Endothelial cell of umbilical vein (primary cell): ENCODE data around the gene EPHB6. TPM values are rescaled to one million over a fixed set of nuclear protein-coding genes. Genes with fewer than 3 reads are reported as not detected.

Experiments
- BruUV-seq: library from RNA; stranded (reverse); fragments of 400-500 nt; replicated peaks from 2 replicates; lab custom pipeline; 2021; lab: Mats Ljungman, UMichigan
- CTCF ChIA-PET: fragments of 300-600, 350-600 bp; sonication (Branson Sonifier 250); formaldehyde crosslinking; loops from one replicate; lab custom pipeline; 2021; ENCODE audit warnings: antibody characterized with exemption, inconsistent platforms; lab: Charles Lee
- POLR2A ChIA-PET: fragments of 300-600, 350-600 bp; sonication (Branson Sonifier 250); formaldehyde crosslinking; loops from one replicate; lab custom pipeline; 2021; ENCODE audit warnings: antibody characterized with exemption, inconsistent platforms; lab: Charles Lee
- DNase-seq: peaks from one replicate; pipeline ENCODE4 v3.0.0-alpha.2; 2011; ENCODE audit warnings: low read depth, low spot score
- FAIRE-seq: peaks from 2 replicates; lab custom pipeline; 2011; peaks lifted over from hg19 to GRCh38; lab: Jason Lieb, UNC
- H2AFZ ChIP-seq: 2 replicates; pipeline ENCODE4 v1.6.0; 2012; ENCODE audit warnings: low read depth, low read length, control low read depth, inconsistent platforms
- H3K27ac ChIP-seq: 2 replicates; pipeline ENCODE4 v1.5.1; 2011; ENCODE audit warnings: low read depth, mild to moderate bottlenecking, control low read depth, low read length, moderate library complexity; ENCODE audit not compliant: insufficient read depth
- H3K27me3 ChIP-seq, 2 experiments: 2 replicates each; pipeline versions ENCODE4 v1.6.0 to v1.6.1; 2011; ENCODE audit warnings: low read length in 2 of 2, mixed read lengths in 1 of 2; ENCODE audit not compliant: control insufficient read depth in 2 of 2, insufficient read depth in 2 of 2
- H3K36me3 ChIP-seq, 2 experiments: 2 replicates in 1 of 2; 3 replicates in 1 of 2; pipeline ENCODE4 v1.5.1; 2011; ENCODE audit warnings: low read length in 2 of 2, mild to moderate bottlenecking in 1 of 2, moderate library complexity in 1 of 2; ENCODE audit not compliant: control insufficient read depth in 2 of 2, insufficient read depth in 2 of 2; ENCODE audit errors: extremely low read depth in 1 of 2
- H3K4me1 ChIP-seq: 3 replicates; pipeline ENCODE4 v1.5.1; 2011; ENCODE audit warnings: mild to moderate bottlenecking, low read length; ENCODE audit not compliant: control insufficient read depth, insufficient read depth; ENCODE audit errors: extremely low read depth
- H3K4me2 ChIP-seq: 2 replicates; pipeline ENCODE4 v1.6.1; 2011; ENCODE audit warnings: low read length, control low read depth, mixed read lengths; ENCODE audit not compliant: insufficient read depth
- H3K4me3 ChIP-seq, 3 experiments: fragments of 200-600 bp in 1 of 3; sonication (generic), shearing (Covaris generic) in 1 of 3; replicated peaks in 1 of 3; 2 replicates each; pipeline ENCODE4 v1.5.1; 2011 to 2016; ENCODE audit warnings: control low read depth in 3 of 3, low read length in 3 of 3, mild to moderate bottlenecking in 2 of 3, inconsistent platforms in 1 of 3, low read depth in 1 of 3, moderate library complexity in 1 of 3; ENCODE audit not compliant: insufficient read depth in 1 of 3
- H3K79me2 ChIP-seq: 2 replicates; pipeline ENCODE4 v1.6.0; 2012; ENCODE audit warnings: low read length, inconsistent platforms; ENCODE audit not compliant: control insufficient read depth, insufficient read depth
- H3K9ac ChIP-seq: replicated peaks from 2 replicates; pipeline ENCODE3; 2011; ENCODE audit warnings: low read length, control low read depth; ENCODE audit not compliant: insufficient read depth; ENCODE audit errors: extremely low read depth
- H3K9me1 ChIP-seq: replicated peaks from 3 replicates; pipeline ENCODE4 v1.6.0; 2011; ENCODE audit warnings: mild to moderate bottlenecking, low read length; ENCODE audit not compliant: control insufficient read depth, insufficient read depth; ENCODE audit errors: extremely low read depth
- H3K9me3 ChIP-seq: replicated peaks from 2 replicates; pipeline ENCODE4 v1.5.1; 2012; ENCODE audit warnings: low read length, inconsistent platforms; ENCODE audit not compliant: control insufficient read depth, insufficient read depth
- H4K20me1 ChIP-seq: replicated peaks from 2 replicates; pipeline ENCODE3; 2011; ENCODE audit warnings: mild to moderate bottlenecking, low read length; ENCODE audit not compliant: control insufficient read depth, insufficient read depth; ENCODE audit errors: extremely low read depth
- CTCF ChIP-seq, 2 donors: IDR thresholded peaks; 1 replicate in 1 of 2; 2 replicates in 1 of 2; pipeline ENCODE4 v1.5.1; 2011; ENCODE audit warnings: low read length in 2 of 2, mild to moderate bottlenecking in 2 of 2, moderate library complexity in 2 of 2, control low read depth in 1 of 2, inconsistent platforms in 1 of 2, low read depth in 1 of 2; ENCODE audit not compliant: insufficient read depth in 1 of 2; ENCODE audit errors: extremely low read depth in 1 of 2
- EZH2 ChIP-seq: IDR thresholded peaks from 2 replicates; pipeline ENCODE4 v1.6.1; 2012; ENCODE audit warnings: borderline replicate concordance, low read depth, mild to moderate bottlenecking, moderate library complexity, low read length, inconsistent platforms; ENCODE audit not compliant: severe bottlenecking
- FOS ChIP-seq: IDR thresholded peaks from 2 replicates; pipeline ENCODE4 v1.6.1; 2011; ENCODE audit warnings: mild to moderate bottlenecking, low read length, moderate library complexity, borderline replicate concordance; ENCODE audit not compliant: insufficient read depth
- GATA2 ChIP-seq: IDR thresholded peaks from 2 replicates; pipeline ENCODE4 v1.7.0; 2011; ENCODE audit warnings: low read depth, mild to moderate bottlenecking, moderate library complexity, mixed read lengths, low read length; ENCODE audit not compliant: insufficient read length, insufficient read depth
- JUN ChIP-seq: IDR thresholded peaks from 2 replicates; pipeline ENCODE4 v1.6.1; 2011; ENCODE audit warnings: borderline replicate concordance, low read depth; ENCODE audit not compliant: insufficient read length, insufficient read depth
- POLR2A ChIP-seq: IDR thresholded peaks from 2 replicates; pipeline ENCODE4 v1.6.1; 2012; ENCODE audit warnings: low read depth, mild to moderate bottlenecking, control low read depth, low read length
- POLR2AphosphoS5 ChIP-seq: IDR thresholded peaks from 2 replicates; pipeline ENCODE4 v1.6.1; 2012; ENCODE audit warnings: low read depth, mild to moderate bottlenecking, control low read depth, low read length, moderate library complexity; ENCODE audit not compliant: insufficient read depth
- dilution Hi-C: fragments of 300-500 bp; cut with MboI; formaldehyde crosslinking; loops from one replicate; pipeline ENCODE4 v1.15.0; 2019; ENCODE audit warnings: low sequenced_read_pairs; ENCODE audit not compliant: extremely low pct_ligation_motif_present
- intact Hi-C: fragments of 100-400 bp; cut with micrococcal nuclease; formaldehyde crosslinking; loops from one replicate; pipeline ENCODE4 v1.10.0; 2022
- polyA plus RNA-seq, 4 experiments: library from polyadenylated mRNA; depleted of rRNA in 3 of 4; stranded (reverse) in 3 of 4; unstranded in 1 of 4; fragments of >200 nt; gene quantifications; 2 replicates each; pipeline versions ENCODE4 v1.2.1 to v1.2.3, GENCODE V29; 2011 to 2012; ENCODE audit warnings: missing spikeins in 1 of 4
- total RNA-seq: library from RNA; stranded (reverse); gene quantifications from 2 replicates; pipeline ENCODE4 v1.2.3, GENCODE V29; 2021

The EPHB6 gene
- total and polyA plus RNA-seq, 2 donors (not counting 3 experiments of a cell fraction or from before 2014, with no cell fraction given), result 0.86 to 2.9 TPM

GRCh38 chr7:142865766-142866165 lies 10.9 kb downstream of the EPHB6 start:
- Histone ChIP-seq H3K9ac (no peak overlapping the region), H3K4me1 (no peaks in the 10 kb centered on the region), H3K79me2 (no peaks in the 10 kb centered on the region), H3K4me2 (no peak overlapping the region), H3K9me1 (no peaks in the 10 kb centered on the region), H2AFZ (no peak overlapping the region), H3K36me3 (no peaks in the 10 kb centered on the region), H3K27ac (no peak overlapping the region), H3K27me3 (no peaks in the 10 kb centered on the region), H3K4me3 (no peak overlapping the region), H3K9me3 (no peaks in the 10 kb centered on the region), H4K20me1 (no peaks in the 10 kb centered on the region)
- POLR2A ChIA-PET, result no interaction called here
- TF ChIP-seq EZH2 (no peak), JUN (no peak), GATA2 (no peak), FOS (no peak), POLR2A (no peak), CTCF (IDR thresholded peaks at IDR 0.05; ENCODE audit: extremely low read depth in 1 of 2, insufficient read depth in 1 of 2, low read depth in 1 of 2, low read length in 2 of 2) (no peak), POLR2AphosphoS5 (no peak)
- DNase-seq (no peak), FAIRE-seq (no peak)
- CTCF ChIA-PET, result interaction anchor here (0.6 to 3.5 kb wide), 14 partner anchors 11 to 387 kb away, joined by 3 to 35 read pairs (median 6); partner anchors contain the start of gene EPHB6
- BruUV-seq, result no TSS peak
- intact Hi-C loops, result loop anchor here (1.0 kb wide), 4 partner anchors 11 to 330 kb away; no protein-coding TSS in a partner anchor
- dilution Hi-C loops, result no loop called here
